Measurements from ENCODE around the gene ZNF511.

Gene ZNF511

GRCh38 chr10:133347710-133348517 lies 39.2 kb downstream of the ZNF511 start:
- no peak overlapping the region for H3K9ac ChIP-seq (ENCODE audit: insufficient read length)
- DNase-seq (ENCODE audit: low read depth, low spot score) = no peak

GRCh38 chr10:133349160-133349568 lies 40.5 kb downstream of the ZNF511 start:
- DNase-seq (ENCODE audit: low read depth, low spot score) = no peak
- no peak overlapping the region for H3K9ac ChIP-seq (ENCODE audit: insufficient read length)
- H3K36me3 ChIP-seq (ENCODE audit: insufficient read depth, low read length) = no peaks in the 10 kb centered on the region
- H3K27ac ChIP-seq = no peak overlapping the region
- H3K9me3 ChIP-seq (ENCODE audit: low read depth, low read length) = no peaks in the 10 kb centered on the region
- H3K4me3 ChIP-seq = no peak overlapping the region
- TF ChIP-seq POLR2AphosphoS5 (IDR thresholded peaks at IDR 0.05; ENCODE audit: borderline replicate concordance, low read depth, low read length) (no peak), EZH2 (IDR thresholded peaks at IDR 0.05) (no peak), FOXP2 (optimal IDR thresholded peaks at IDR 0.05; ENCODE audit: control extremely low read depth, extremely low read length, insufficient read depth) (no peak)

More at GRCh38 chr10:133347710-133348517, 39.2 kb downstream of the ZNF511 start:
- H3K36me3 ChIP-seq (ENCODE audit: insufficient read depth, low read length) = no peaks in the 10 kb centered on the region
- TF ChIP-seq EZH2 (IDR thresholded peaks at IDR 0.05) (no peak), FOXP2 (optimal IDR thresholded peaks at IDR 0.05; ENCODE audit: control extremely low read depth, extremely low read length, insufficient read depth) (no peak)
- H3K27ac ChIP-seq = no peak overlapping the region
- H3K9me3 ChIP-seq (ENCODE audit: low read depth, low read length) = no peaks in the 10 kb centered on the region
- H3K4me3 ChIP-seq = no peak overlapping the region

GRCh38 chr10:133349577-133350011 lies 40.9 kb downstream of the ZNF511 start:
- TF ChIP-seq POLR2AphosphoS5 (IDR thresholded peaks at IDR 0.05; ENCODE audit: borderline replicate concordance, low read depth, low read length) (no peak), FOXP2 (optimal IDR thresholded peaks at IDR 0.05; ENCODE audit: control extremely low read depth, extremely low read length, insufficient read depth) (no peak), EZH2 (IDR thresholded peaks at IDR 0.05) (no peak)
- no peak for DNase-seq (ENCODE audit: low read depth, low spot score)
- Histone ChIP-seq H3K9me3 (ENCODE audit: low read depth, low read length) (no peaks in the 10 kb centered on the region), H3K4me3 (no peak overlapping the region), H3K36me3 (ENCODE audit: insufficient read depth, low read length) (no peaks in the 10 kb centered on the region), H3K27ac (no peak overlapping the region), H3K9ac (ENCODE audit: insufficient read length) (no peak overlapping the region)

GRCh38 chr10:133350283-133350949 lies 41.7 kb downstream of the ZNF511 start:
- H3K27ac ChIP-seq = no peak overlapping the region
- H3K9ac ChIP-seq (ENCODE audit: insufficient read length) = no peak overlapping the region
- H3K4me3 ChIP-seq = no peak overlapping the region
- no peak for DNase-seq (ENCODE audit: low read depth, low spot score)
- no peaks in the 10 kb centered on the region for H3K36me3 ChIP-seq (ENCODE audit: insufficient read depth, low read length)
- H3K9me3 ChIP-seq (ENCODE audit: low read depth, low read length) = no peaks in the 10 kb centered on the region
- no peak for TF ChIP-seq POLR2AphosphoS5 (IDR thresholded peaks at IDR 0.05; ENCODE audit: borderline replicate concordance, low read depth, low read length)
- no peak for TF ChIP-seq EZH2 (IDR thresholded peaks at IDR 0.05)
- TF ChIP-seq FOXP2 (optimal IDR thresholded peaks at IDR 0.05; ENCODE audit: control extremely low read depth, extremely low read length, insufficient read depth) = no peak

- DNase-seq (ENCODE audit: low read depth, low spot score) = no peak
- no peak for TF ChIP-seq FOXP2 (optimal IDR thresholded peaks at IDR 0.05; ENCODE audit: control extremely low read depth, extremely low read length, insufficient read depth)
- no peak for TF ChIP-seq POLR2AphosphoS5 (IDR thresholded peaks at IDR 0.05; ENCODE audit: borderline replicate concordance, low read depth, low read length)
- no peak for TF ChIP-seq EZH2 (IDR thresholded peaks at IDR 0.05)
- Histone ChIP-seq H3K4me3 (no peak overlapping the region), H3K36me3 (ENCODE audit: insufficient read depth, low read length) (no peaks in the 10 kb centered on the region), H3K9ac (ENCODE audit: insufficient read length) (no peak overlapping the region), H3K9me3 (ENCODE audit: low read depth, low read length) (no peaks in the 10 kb centered on the region), H3K27ac (no peak overlapping the region)
Measured at GRCh38 chr10:133350950-133351329, 42.2 kb downstream of the ZNF511 start.

- H3K27ac ChIP-seq = no peak overlapping the region
- no peak for TF ChIP-seq POLR2AphosphoS5 (IDR thresholded peaks at IDR 0.05; ENCODE audit: borderline replicate concordance, low read depth, low read length)
- no peak for TF ChIP-seq FOXP2 (optimal IDR thresholded peaks at IDR 0.05; ENCODE audit: control extremely low read depth, extremely low read length, insufficient read depth)
- TF ChIP-seq EZH2 (IDR thresholded peaks at IDR 0.05) = no peak
- no peak for DNase-seq (ENCODE audit: low read depth, low spot score)
- H3K4me3 ChIP-seq = no peak overlapping the region
- H3K9me3 ChIP-seq (ENCODE audit: low read depth, low read length) = no peaks in the 10 kb centered on the region
- no peak overlapping the region for H3K9ac ChIP-seq (ENCODE audit: insufficient read length)
- H3K36me3 ChIP-seq (ENCODE audit: insufficient read depth, low read length) = no peaks in the 10 kb centered on the region
Measured at GRCh38 chr10:133351408-133352318, 42.9 kb downstream of the ZNF511 start.

- Histone ChIP-seq H3K27ac (no peak overlapping the region), H3K4me3 (no peak overlapping the region), H3K9me3 (ENCODE audit: low read depth, low read length) (no peaks in the 10 kb centered on the region), H3K9ac (ENCODE audit: insufficient read length) (no peak overlapping the region), H3K36me3 (ENCODE audit: insufficient read depth, low read length) (no peaks in the 10 kb centered on the region)
- no peak for TF ChIP-seq POLR2AphosphoS5 (IDR thresholded peaks at IDR 0.05; ENCODE audit: borderline replicate concordance, low read depth, low read length)
- no peak for DNase-seq (ENCODE audit: low read depth, low spot score)
Measured at GRCh38 chr10:133353202-133353959, 44.7 kb downstream of the ZNF511 start.

Measured in SK-N-MC (cell line).